T-helper 1 cell (primary cell): ENCODE results near the gene CHRM2.

ENCODE experiments used
- DNase-seq, 5 donors: peaks; one replicate each; pipeline ENCODE4 v3.0.0-alpha.2; 2012 to 2020

CHRM2 gene

GRCh38 chr7:137036768-137037167 lies 168.3 kb downstream of the CHRM2 start:
- no peak for DNase-seq

- DNase-seq: no peak
These were observed 170.3 kb downstream of the CHRM2 start for GRCh38 chr7:137038706-137039105.

DNA sequence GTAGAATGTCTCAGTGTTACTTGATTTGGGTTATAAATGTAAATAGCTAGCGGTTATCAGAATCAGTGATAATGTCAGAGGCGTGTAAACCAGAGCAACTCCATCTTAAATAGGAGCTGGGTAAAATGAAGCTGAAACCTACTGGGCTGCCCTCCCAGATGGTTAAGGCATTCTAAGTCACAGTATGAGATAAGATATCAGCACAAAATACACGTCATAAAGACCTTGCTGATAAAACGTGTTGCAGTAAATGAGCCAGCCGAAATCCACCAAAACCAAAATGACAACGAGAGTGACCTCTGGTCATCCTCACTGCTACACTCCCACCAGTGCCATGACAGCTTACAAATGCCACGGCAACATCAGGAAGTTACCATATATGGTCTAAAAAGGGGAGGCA lies 172.3 kb downstream of the CHRM2 start:
- DNase-seq: no peak

DNA sequence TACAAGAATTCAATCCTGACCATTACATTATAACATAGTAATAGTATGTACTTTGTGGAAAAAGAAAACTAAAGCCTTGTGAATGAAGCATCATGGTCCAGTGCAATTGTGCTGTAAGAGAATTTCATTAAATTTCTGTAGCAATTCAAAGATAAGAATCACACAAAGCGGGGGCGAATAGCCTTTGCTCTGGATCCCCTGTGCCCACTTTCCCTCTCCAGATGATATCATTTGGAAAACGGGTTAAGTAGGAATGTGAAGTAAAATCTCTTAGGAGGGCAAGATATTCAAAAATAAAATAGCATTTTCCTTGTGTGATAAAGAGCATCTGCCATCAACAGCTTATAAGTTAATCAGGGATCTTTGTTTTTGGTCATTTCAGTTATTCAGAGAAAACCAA lies 177.1 kb downstream of the CHRM2 start:
- DNase-seq: no peak

DNA sequence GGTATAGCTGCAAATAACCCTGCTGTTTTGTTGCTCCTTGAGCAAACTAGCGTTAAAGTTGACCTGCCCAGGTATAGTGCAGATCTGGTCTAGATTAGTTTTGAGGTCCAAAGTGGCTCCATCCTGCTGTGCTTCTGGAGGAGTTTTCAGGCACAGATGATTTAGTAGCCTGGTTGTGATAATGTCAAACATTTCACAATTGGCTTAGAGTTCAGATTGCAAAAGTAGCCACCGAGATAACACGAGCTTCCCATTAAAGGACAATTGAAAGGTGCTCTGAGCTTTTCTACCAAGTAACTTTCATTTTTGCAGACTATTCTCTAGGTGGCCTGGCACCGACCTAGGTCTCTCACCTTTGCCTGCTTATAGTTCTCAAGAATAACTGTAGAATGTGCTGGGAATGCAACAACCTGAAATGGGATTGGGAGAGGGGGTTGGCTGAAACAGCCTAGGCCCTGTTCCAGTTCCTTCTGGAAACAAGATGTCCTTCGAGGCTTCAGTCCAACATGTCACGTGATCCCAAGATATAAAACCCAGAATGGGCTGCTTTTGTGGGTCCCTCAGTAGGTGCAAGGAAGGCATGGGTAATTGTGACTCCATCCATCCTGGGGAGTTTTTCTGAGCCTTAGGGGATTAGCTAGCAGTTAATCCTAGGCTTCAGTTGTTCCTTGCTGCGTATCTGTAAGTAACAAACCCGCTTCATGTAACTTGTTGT lies 201.0 kb downstream of the CHRM2 start:
- no peak for DNase-seq
